Kidney (tissue), 14 donors: Measurements from ENCODE around the gene ATOSB. TPM values are rescaled to one million over a fixed set of nuclear protein-coding genes. Genes with fewer than 3 reads are reported as not detected.

Experiments
- DNase-seq, 5 donors: peaks; one replicate each; pipeline ENCODE4 v3.0.0-alpha.2; 2013 to 2020
- FAIRE-seq: peaks from 2 replicates; lab custom pipeline; 2012; peaks lifted over from hg19 to GRCh38; lab: Jason Lieb, UNC
- H3K27ac ChIP-seq, 2 donors: one replicate each; pipeline ENCODE4 v1.7.0; 2013; ENCODE audit warnings: low read depth in 2 of 2, low read length in 2 of 2, inconsistent platforms in 1 of 2
- H3K27me3 ChIP-seq: one replicate; pipeline ENCODE4 v1.7.1; 2013; ENCODE audit warnings: low read length, inconsistent platforms; ENCODE audit not compliant: control insufficient read depth, insufficient read depth
- H3K36me3 ChIP-seq, 3 donors: one replicate each; pipeline versions ENCODE4 v1.7.0 to v1.7.1; 2013; ENCODE audit warnings: low read length in 3 of 3, control low read depth in 1 of 3, inconsistent platforms in 1 of 3; ENCODE audit not compliant: insufficient read depth in 3 of 3, control insufficient read depth in 2 of 3
- H3K4me1 ChIP-seq, 3 donors: one replicate each; pipeline versions ENCODE4 v1.7.0 to v1.7.1; 2013; ENCODE audit warnings: low read length in 3 of 3, inconsistent platforms in 1 of 3, low read depth in 1 of 3; ENCODE audit not compliant: control insufficient read depth in 2 of 3, insufficient read depth in 2 of 3
- H3K4me3 ChIP-seq, 3 donors: one replicate each; pipeline versions ENCODE4 v1.7.0 to v1.8.1; 2013; ENCODE audit warnings: low read length in 3 of 3, control low read depth in 1 of 3, inconsistent platforms in 1 of 3
- H3K9ac ChIP-seq, 3 donors: one replicate each; pipeline versions ENCODE4 v1.7.0 to v1.7.1; 2013; ENCODE audit warnings: low read length in 3 of 3, control low read depth in 1 of 3, inconsistent platforms in 1 of 3
- H3K9me3 ChIP-seq, 3 donors: one replicate each; pipeline versions ENCODE4 v1.7.0 to v1.7.1; 2013; ENCODE audit warnings: low read length in 3 of 3, control low read depth in 1 of 3, inconsistent platforms in 1 of 3; ENCODE audit not compliant: control insufficient read depth in 2 of 3, insufficient read depth in 1 of 3
- intact Hi-C: fragments of 100-400 bp; cut with DNase I; formaldehyde crosslinking; loops from one replicate; pipeline ENCODE4 v1.11.1; 2022
- polyA plus RNA-seq: library from polyadenylated mRNA; stranded (reverse); fragments of 350-450 nt; fragmentation: Illumina TruSeq; extraction: RNeasy Lipid Tissue Mini Kit (QIAGEN cat#74804); gene quantifications from one replicate; pipeline ENCODE4 v1.2.3, GENCODE V29; 2014; ENCODE audit warnings: low read depth, low replicate concordance; ENCODE audit not compliant: insufficient read depth
- total RNA-seq: library from RNA; stranded (reverse); fragmentation: NEBNext Ultra II Directional; extraction: Animal tissue kit (Norgen Biotek cat#: 25700); gene quantifications from one replicate; pipeline ENCODE4 v1.2.1, GENCODE V29; 2021
- TF ChIP-seq, protein P1 (sequence below): IDR thresholded peaks from 3 replicates; pipeline ENCODE4 v1.5.1; 2012; ENCODE audit warnings: mild to moderate bottlenecking, moderate library complexity, borderline replicate concordance; ENCODE audit not compliant: insufficient read depth; ENCODE audit errors: extremely low read depth
- donor health status: control.
- donor health status: control.
- donor health status: control.
- donor health status: control.
- donor health status: control.
- donor health status: DM: yes; HTN: yes; CAD: no.
- donor health status: Normal renal cell carcinoma (clear cell type).

The ATOSB gene
- total and polyA plus RNA-seq, 2 donors from 2014 or later, result 18.6 to 19.5 TPM

DNA sequence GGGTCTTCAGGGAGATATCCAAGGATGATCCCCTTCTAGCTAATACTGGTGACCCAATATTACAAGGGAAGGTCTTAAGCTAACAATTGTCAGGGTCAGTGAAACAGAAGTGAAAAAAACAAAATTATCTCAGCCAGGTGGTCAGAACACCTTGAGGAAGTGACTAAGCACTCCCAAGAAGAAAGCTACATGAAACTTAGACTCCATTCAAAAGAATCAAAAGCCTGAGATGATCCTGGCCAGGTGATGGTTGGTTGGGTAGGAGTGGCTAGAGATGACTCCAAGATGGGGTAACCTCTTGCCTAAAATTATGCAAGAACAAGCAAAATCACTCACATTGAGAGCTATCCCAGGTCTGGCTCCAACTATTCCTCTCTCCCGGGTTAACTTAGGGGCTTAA lies 48.6 kb downstream of the ATOSB start:
- Histone ChIP-seq H3K4me3 (no peak overlapping the region), H3K9me3 (no peaks in the 10 kb centered on the region), H3K9ac (no peak overlapping the region), H3K27me3 (no peaks in the 10 kb centered on the region), H3K36me3 (peaks cover 39 to 59% (median 52%) of the 10 kb centered on the region in 3 donors), H3K4me1 (peaks cover 4 to 25% (median 23%) of the 10 kb centered on the region in 3 donors), H3K27ac (no peak overlapping the region)
- DNase-seq, result no peak
- TF ChIP-seq, protein P1, sequence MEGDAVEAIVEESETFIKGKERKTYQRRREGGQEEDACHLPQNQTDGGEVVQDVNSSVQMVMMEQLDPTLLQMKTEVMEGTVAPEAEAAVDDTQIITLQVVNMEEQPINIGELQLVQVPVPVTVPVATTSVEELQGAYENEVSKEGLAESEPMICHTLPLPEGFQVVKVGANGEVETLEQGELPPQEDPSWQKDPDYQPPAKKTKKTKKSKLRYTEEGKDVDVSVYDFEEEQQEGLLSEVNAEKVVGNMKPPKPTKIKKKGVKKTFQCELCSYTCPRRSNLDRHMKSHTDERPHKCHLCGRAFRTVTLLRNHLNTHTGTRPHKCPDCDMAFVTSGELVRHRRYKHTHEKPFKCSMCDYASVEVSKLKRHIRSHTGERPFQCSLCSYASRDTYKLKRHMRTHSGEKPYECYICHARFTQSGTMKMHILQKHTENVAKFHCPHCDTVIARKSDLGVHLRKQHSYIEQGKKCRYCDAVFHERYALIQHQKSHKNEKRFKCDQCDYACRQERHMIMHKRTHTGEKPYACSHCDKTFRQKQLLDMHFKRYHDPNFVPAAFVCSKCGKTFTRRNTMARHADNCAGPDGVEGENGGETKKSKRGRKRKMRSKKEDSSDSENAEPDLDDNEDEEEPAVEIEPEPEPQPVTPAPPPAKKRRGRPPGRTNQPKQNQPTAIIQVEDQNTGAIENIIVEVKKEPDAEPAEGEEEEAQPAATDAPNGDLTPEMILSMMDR, result no peak
- FAIRE-seq, result no peak
- intact Hi-C loops, result no loop called here

DNA sequence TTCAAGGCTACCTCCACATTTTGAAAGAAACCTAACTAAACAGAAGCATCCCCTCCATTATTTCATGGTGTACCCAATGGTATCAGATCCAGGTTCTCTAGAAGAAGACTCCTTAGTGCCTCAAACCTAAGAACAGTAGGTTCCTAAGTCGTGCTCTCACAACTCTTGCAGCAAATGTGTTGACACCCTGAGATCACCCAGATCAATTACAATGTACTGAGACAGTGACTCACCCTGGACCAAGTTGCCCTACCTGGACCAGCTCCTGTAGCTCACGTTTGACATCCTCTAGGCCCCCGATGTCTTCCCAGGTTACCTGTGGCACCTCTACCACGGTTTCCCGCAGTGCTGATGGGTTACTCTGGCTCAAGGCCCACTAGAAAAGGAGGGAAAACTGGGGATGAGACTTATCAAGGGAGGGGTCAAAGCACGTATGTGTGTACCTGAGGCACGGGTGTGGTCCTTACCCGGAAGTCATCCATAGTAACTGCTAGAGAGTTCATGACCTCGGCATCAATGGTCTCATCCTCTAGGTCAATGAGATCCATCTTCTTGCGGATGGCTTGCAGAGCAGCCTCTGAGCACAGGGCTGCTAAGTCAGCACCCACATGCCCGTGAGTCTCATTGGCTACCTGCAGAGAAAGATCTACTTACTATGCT lies 55.0 kb downstream of the ATOSB start:
- H3K27ac ChIP-seq, result no peak overlapping the region
- DNase-seq, result no peak
- no peak for FAIRE-seq

DNA sequence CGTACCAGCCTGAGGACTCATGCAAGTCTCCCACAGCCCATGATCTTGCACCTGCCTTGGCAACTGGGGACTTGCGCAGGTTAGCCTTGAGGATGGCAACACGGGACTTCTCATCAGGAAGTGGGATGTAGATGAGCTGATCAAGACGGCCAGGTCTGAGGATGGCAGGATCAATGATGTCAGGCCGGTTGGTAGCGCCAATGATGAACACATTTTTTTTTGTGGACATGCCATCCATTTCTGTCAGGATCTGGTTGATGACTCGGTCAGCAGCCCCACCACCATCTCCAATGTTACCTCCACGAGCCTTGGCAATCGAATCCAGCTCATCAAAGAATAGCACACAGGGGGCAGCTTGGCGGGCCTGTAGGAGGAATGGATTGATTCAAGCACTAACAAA lies 56.2 kb downstream of the ATOSB start:
- TF ChIP-seq, protein P1, result no peak
- Histone ChIP-seq H3K27me3 (no peaks in the 10 kb centered on the region), H3K9ac (no peak overlapping the region), H3K27ac (no peak overlapping the region), H3K4me1 (no peaks in the 10 kb centered on the region), H3K4me3 (no peak overlapping the region), H3K9me3 (no peaks in the 10 kb centered on the region), H3K36me3 (peaks cover 43 to 88% (median 79%) of the 10 kb centered on the region in 3 donors)
- intact Hi-C loops, result no loop called here
- FAIRE-seq, result no peak
- DNase-seq, result no peak

More for the DNA sequence above, 55.0 kb downstream of the ATOSB start:
- H3K9me3 ChIP-seq, result no peaks in the 10 kb centered on the region
- intact Hi-C loops, result no loop called here
- TF ChIP-seq, protein P1, result no peak
- peaks cover 50 to 96% (median 87%) of the 10 kb centered on the region in 3 donors for H3K36me3 ChIP-seq
- H3K9ac ChIP-seq, result no peak overlapping the region
- no peaks in the 10 kb centered on the region for H3K4me1 ChIP-seq
- H3K27me3 ChIP-seq, result no peaks in the 10 kb centered on the region
- H3K4me3 ChIP-seq, result no peak overlapping the region
